ENCODE measurements around the gene C1orf216. TPM values are rescaled to one million over a fixed set of nuclear protein-coding genes. Genes with fewer than 3 reads are reported as not detected.

C1orf216 gene
- total RNA-seq, 1 experiment from 2014 or later: 3.9 TPM

GRCh38 chr1:35668506-35668905, 50.2 kb downstream of the C1orf216 start:
- no peaks in the 10 kb centered on the region for H3K9me3 ChIP-seq (ENCODE audit: low read length)
- H4K20me1 ChIP-seq (ENCODE audit: insufficient read depth, low read depth, low read length): no peaks in the 10 kb centered on the region
- H3K9ac ChIP-seq (ENCODE audit: low read length): no peak overlapping the region
- no peak overlapping the region for H3K4me2 ChIP-seq (ENCODE audit: low read depth, low read length, poor library complexity, severe bottlenecking)
- H3K9me2 ChIP-seq (replicated peaks; ENCODE audit: insufficient read depth, low read length): no peaks in the 10 kb centered on the region
- no peak overlapping the region for H3K4me3 ChIP-seq (ENCODE audit: low read length)
- DNase-seq: no peak
- no peak overlapping the region for H2AFZ ChIP-seq (ENCODE audit: low read length)
- no peaks in the 10 kb centered on the region for H3K27me3 ChIP-seq (ENCODE audit: low read length)
- H3K36me3 ChIP-seq (ENCODE audit: insufficient read depth, low read length): no peaks in the 10 kb centered on the region
- H3K27ac ChIP-seq (ENCODE audit: low read length): no peak overlapping the region
- H3K79me2 ChIP-seq (ENCODE audit: low read length): no peaks in the 10 kb centered on the region
- no peaks in the 10 kb centered on the region for H3K4me1 ChIP-seq (ENCODE audit: low read length)

- Histone ChIP-seq H3K79me2 (ENCODE audit: low read length) (no peaks in the 10 kb centered on the region), H3K4me1 (ENCODE audit: low read length) (no peaks in the 10 kb centered on the region), H4K20me1 (ENCODE audit: insufficient read depth, low read depth, low read length) (no peaks in the 10 kb centered on the region)
Measured at GRCh38 chr1:35666916-35667315, 51.8 kb downstream of the C1orf216 start.

GRCh38 chr1:35666216-35666615, 52.5 kb downstream of the C1orf216 start:
- H3K4me2 ChIP-seq (ENCODE audit: low read depth, low read length, poor library complexity, severe bottlenecking): no peak overlapping the region
- H3K27ac ChIP-seq (ENCODE audit: low read length): no peak overlapping the region
- no peak overlapping the region for H3K9ac ChIP-seq (ENCODE audit: low read length)
- no peak overlapping the region for H2AFZ ChIP-seq (ENCODE audit: low read length)
- H3K36me3 ChIP-seq (ENCODE audit: insufficient read depth, low read length): no peaks in the 10 kb centered on the region
- H3K27me3 ChIP-seq (ENCODE audit: low read length): no peaks in the 10 kb centered on the region
- no peaks in the 10 kb centered on the region for H3K9me3 ChIP-seq (ENCODE audit: low read length)
- H3K4me3 ChIP-seq (ENCODE audit: low read length): no peak overlapping the region
- peak; percentile 36 for DNase-seq
- H4K20me1 ChIP-seq (ENCODE audit: insufficient read depth, low read depth, low read length): no peaks in the 10 kb centered on the region
- no peaks in the 10 kb centered on the region for H3K4me1 ChIP-seq (ENCODE audit: low read length)
- no peaks in the 10 kb centered on the region for H3K79me2 ChIP-seq (ENCODE audit: low read length)
- H3K9me2 ChIP-seq (replicated peaks; ENCODE audit: insufficient read depth, low read length): no peaks in the 10 kb centered on the region

More at GRCh38 chr1:35666916-35667315, 51.8 kb downstream of the C1orf216 start:
- no peak overlapping the region for H3K27ac ChIP-seq (ENCODE audit: low read length)
- H3K4me2 ChIP-seq (ENCODE audit: low read depth, low read length, poor library complexity, severe bottlenecking): no peak overlapping the region
- no peak overlapping the region for H3K4me3 ChIP-seq (ENCODE audit: low read length)
- no peaks in the 10 kb centered on the region for H3K9me3 ChIP-seq (ENCODE audit: low read length)
- H3K9me2 ChIP-seq (replicated peaks; ENCODE audit: insufficient read depth, low read length): no peaks in the 10 kb centered on the region
- H2AFZ ChIP-seq (ENCODE audit: low read length): no peak overlapping the region
- DNase-seq: peak; percentile 26
- no peaks in the 10 kb centered on the region for H3K36me3 ChIP-seq (ENCODE audit: insufficient read depth, low read length)
- no peak overlapping the region for H3K9ac ChIP-seq (ENCODE audit: low read length)
- no peaks in the 10 kb centered on the region for H3K27me3 ChIP-seq (ENCODE audit: low read length)

Other genes with a start within 250 kb of the C1orf216 start
- gene KIAA0319L, start 161.5 kb downstream of the C1orf216 start, total RNA-seq (2014; rRNA removed; shearing (Covaris generic); ENCODE audit: low replicate concordance): 34.0 and 53.6 TPM in 2 replicates
- 22.8 and 46.0 TPM in 2 replicates for gene NCDN, start 161.1 kb downstream of the C1orf216 start, total RNA-seq (2014; rRNA removed; shearing (Covaris generic); ENCODE audit: low replicate concordance)
- 0.56 and 1.4 TPM in 2 replicates for gene TFAP2E, start 145.6 kb downstream of the C1orf216 start, total RNA-seq (2014; rRNA removed; shearing (Covaris generic); ENCODE audit: low replicate concordance)
- gene PSMB2, start 77.4 kb downstream of the C1orf216 start, total RNA-seq (2014; rRNA removed; shearing (Covaris generic); ENCODE audit: low replicate concordance): 28.4 and 59.7 TPM in 2 replicates
- 7.0 and 13.8 TPM in 2 replicates for gene CLSPN, start 51.1 kb upstream of the C1orf216 start, total RNA-seq (2014; rRNA removed; shearing (Covaris generic); ENCODE audit: low replicate concordance)
- gene AGO4, start 89.1 kb upstream of the C1orf216 start, total RNA-seq (2014; rRNA removed; shearing (Covaris generic); ENCODE audit: low replicate concordance): 7.6 and 9.8 TPM in 2 replicates
- 18.7 and 21.4 TPM in 2 replicates for gene AGO1, start 164.3 kb upstream of the C1orf216 start, total RNA-seq (2014; rRNA removed; shearing (Covaris generic); ENCODE audit: low replicate concordance)
- 21.2 and 46.8 TPM in 2 replicates for gene AGO3, start 212.2 kb upstream of the C1orf216 start, total RNA-seq (2014; rRNA removed; shearing (Covaris generic); ENCODE audit: low replicate concordance)